ENCODE data around the gene PLAAT3.
A peak's percentile ranks its signal among the peaks of the same experiment; 100 is the strongest.
"Not testable (repeated sequence)": the region's sequence is repeated elsewhere in the genome, so short reads cannot be mapped to it uniquely, and the experiment has no call there.

Gene PLAAT3

DNA sequence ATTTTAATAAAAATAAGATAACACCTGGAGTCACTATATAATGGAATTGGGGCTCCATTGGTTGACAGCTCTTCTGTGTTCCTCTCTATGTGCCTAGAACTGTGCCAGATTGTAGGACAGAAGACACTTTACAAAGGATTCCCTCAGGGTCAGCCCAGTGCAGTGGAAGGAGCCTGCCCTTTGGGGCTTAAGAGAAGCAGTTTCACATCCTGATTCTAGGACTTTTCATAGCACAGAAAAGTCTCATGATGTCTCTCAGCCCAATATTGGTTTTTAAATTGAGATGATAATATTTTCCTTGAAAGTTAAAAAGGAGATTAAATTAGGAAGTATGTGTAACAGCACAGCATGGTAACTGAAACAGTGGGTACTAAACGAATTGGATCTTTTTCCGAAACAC lies 70.5 kb downstream of the PLAAT3 start:
- POLR2A ChIA-PET: no interaction called here
- Histone ChIP-seq H3K4me3 (ENCODE audit: low read depth, low read length) (no peak overlapping the region), H3K36me3 (ENCODE audit: control insufficient read depth in 2 of 2, insufficient read depth in 1 of 2, low read length in 2 of 2) (no peaks in the 10 kb centered on the region), H3K9me3 (ENCODE audit: control insufficient read depth, insufficient read depth, low read depth, low read length) (no peaks in the 10 kb centered on the region), H3K4me1 (ENCODE audit: control insufficient read depth, insufficient read depth, low read length) (no peaks in the 10 kb centered on the region), H3K27ac (ENCODE audit: extremely low read depth, low read depth, low read length) (no peak overlapping the region)
- TF ChIP-seq ZNF202 (tag by site-specific recombination; IDR thresholded peaks at IDR 0.05; ENCODE audit: borderline replicate concordance): no peak
- no peak for TF ChIP-seq ZNF701 (tag by site-specific recombination; IDR thresholded peaks at IDR 0.05)
- TF ChIP-seq ZNF24 (tag by site-specific recombination; IDR thresholded peaks at IDR 0.05): no peak
- no peak for TF ChIP-seq ZIC2 (tag by site-specific recombination; IDR thresholded peaks at IDR 0.05)
- TF ChIP-seq SP7 (tag by site-specific recombination; IDR thresholded peaks at IDR 0.05): no peak
- TF ChIP-seq ZNF221 (tag by site-specific recombination; IDR thresholded peaks at IDR 0.05; ENCODE audit: borderline replicate concordance): no peak
- TF ChIP-seq ZXDB (tag by site-specific recombination; IDR thresholded peaks at IDR 0.05): no peak
- TF ChIP-seq ZNF785 (tag by site-specific recombination; IDR thresholded peaks at IDR 0.05): no peak
- TF ChIP-seq ZNF776 (tag by site-specific recombination; IDR thresholded peaks at IDR 0.05; ENCODE audit: borderline replicate concordance): no peak
- TF ChIP-seq ZNF623 (tag by site-specific recombination; IDR thresholded peaks at IDR 0.05): no peak
- CTCF ChIA-PET: no interaction called here

GRCh38 chr11:63542506-63542905 lies 71.7 kb downstream of the PLAAT3 start:
- H3K36me3 ChIP-seq (ENCODE audit: control insufficient read depth in 2 of 2, insufficient read depth in 1 of 2, low read length in 2 of 2); H3K27ac ChIP-seq (ENCODE audit: extremely low read depth, low read depth, low read length); POLR2A ChIA-PET; H3K9me3 ChIP-seq (ENCODE audit: control insufficient read depth, insufficient read depth, low read depth, low read length); H3K4me3 ChIP-seq (ENCODE audit: low read depth, low read length); CTCF ChIA-PET; H3K4me1 ChIP-seq (ENCODE audit: control insufficient read depth, insufficient read depth, low read length): not testable (repeated sequence)

DNA sequence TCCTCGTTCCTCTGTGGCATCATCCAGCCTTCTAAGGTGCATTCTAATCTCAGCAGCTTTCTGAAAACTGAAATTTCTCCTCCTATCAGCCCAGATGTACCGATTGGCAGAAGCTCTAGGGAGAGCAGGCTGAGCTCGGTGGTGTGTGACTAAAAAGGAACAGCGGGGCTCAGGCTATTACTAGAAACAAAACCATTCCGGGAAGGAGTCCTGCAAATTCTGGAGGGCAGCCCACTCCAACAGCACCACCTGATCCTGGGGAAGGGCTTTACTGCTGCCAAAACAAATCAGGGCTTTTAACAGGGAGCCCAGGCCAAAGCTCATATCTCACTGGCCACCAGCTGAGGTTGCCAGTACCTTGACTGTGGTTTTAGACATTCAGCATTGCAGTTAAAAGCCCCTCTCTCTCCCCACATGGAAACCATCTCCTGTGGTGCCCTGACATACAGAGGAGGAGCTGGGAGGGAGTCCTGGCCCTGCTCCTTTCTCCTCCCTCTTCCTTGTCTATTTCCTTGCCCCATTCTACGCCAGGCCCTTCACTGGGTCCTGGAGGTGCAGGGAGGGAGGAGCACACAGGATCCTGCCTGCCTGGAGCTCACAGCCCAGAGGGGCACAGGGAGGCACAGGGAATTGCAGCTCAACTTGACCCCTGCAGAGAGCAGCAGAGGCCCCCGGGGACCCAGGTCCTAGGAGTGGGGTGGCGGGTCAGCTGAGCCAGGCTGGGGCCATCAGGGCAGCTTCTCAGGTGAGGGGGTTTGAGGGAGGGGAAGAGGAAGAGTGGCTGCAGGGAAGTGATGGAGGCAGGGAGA lies 76.7 kb downstream of the PLAAT3 start:
- Histone ChIP-seq H3K27ac (ENCODE audit: extremely low read depth, low read depth, low read length) (no peak overlapping the region), H3K4me3 (ENCODE audit: low read depth, low read length) (no peak overlapping the region)
- CTCF ChIA-PET: interaction anchor here (1.3 kb wide), 1 partner anchor 58 kb away, joined by 3 read pairs; no protein-coding TSS in a partner anchor

DNA sequence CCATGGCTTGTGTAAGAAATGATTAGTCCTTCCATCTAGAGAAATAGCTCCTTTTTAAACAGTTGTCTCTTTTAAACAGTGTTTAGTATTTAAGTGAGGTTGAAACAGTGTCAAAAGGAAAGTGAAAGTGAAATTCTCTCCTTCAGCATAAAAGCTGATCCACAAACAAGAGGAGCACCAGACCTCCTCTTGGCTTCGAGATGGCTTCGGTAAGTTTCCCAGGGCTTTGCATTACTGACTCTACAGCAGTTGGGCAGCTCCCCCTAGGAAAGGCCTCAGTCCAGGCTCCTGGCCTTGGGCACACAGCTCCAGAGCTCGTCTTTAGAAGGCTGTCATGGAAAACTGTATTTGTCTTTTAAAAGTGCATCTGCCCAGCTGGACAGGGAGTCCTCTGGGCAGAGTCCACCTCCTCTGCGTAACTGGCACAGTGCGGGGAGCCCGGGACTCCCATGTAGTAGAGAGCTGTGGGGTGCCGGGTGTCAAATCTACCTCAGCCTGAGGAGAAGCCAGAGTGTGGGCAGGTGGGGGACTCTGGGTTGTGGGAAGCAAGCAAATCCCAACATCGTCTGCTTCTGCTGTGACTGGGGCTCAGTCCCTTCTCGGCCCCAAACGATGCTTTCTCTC lies 77.5 kb downstream of the PLAAT3 start, which contains the start of gene PLAAT4:
Gene PLAAT4 (plus strand): TSS at position 140 of the 624 bp plus-strand sequence. CDS start 61 bp downstream, at position 201.
- POLR2A ChIA-PET: no interaction called here
- Histone ChIP-seq H3K4me3 (ENCODE audit: low read depth, low read length) (no peak within 1 kb of the TSS), H3K27ac (ENCODE audit: extremely low read depth, low read depth, low read length) (no peak within 1 kb of the TSS)
- no peak for TF ChIP-seq TRIM28 (IDR thresholded peaks at IDR 0.05; ENCODE audit: borderline replicate concordance, low read length)
- no peak for TF ChIP-seq GFI1B (tag by site-specific recombination; IDR thresholded peaks at IDR 0.05)
- TF ChIP-seq ZNF654 (tag by site-specific recombination; IDR thresholded peaks at IDR 0.05; ENCODE audit: low read depth): no peak
- no peak for TF ChIP-seq ZNF221 (tag by site-specific recombination; IDR thresholded peaks at IDR 0.05; ENCODE audit: borderline replicate concordance)
- TF ChIP-seq ZSCAN23 (tag by site-specific recombination; IDR thresholded peaks at IDR 0.05): no peak
- no peak for TF ChIP-seq ZNF324 (tag by site-specific recombination; IDR thresholded peaks at IDR 0.05)
- TF ChIP-seq, protein P1, sequence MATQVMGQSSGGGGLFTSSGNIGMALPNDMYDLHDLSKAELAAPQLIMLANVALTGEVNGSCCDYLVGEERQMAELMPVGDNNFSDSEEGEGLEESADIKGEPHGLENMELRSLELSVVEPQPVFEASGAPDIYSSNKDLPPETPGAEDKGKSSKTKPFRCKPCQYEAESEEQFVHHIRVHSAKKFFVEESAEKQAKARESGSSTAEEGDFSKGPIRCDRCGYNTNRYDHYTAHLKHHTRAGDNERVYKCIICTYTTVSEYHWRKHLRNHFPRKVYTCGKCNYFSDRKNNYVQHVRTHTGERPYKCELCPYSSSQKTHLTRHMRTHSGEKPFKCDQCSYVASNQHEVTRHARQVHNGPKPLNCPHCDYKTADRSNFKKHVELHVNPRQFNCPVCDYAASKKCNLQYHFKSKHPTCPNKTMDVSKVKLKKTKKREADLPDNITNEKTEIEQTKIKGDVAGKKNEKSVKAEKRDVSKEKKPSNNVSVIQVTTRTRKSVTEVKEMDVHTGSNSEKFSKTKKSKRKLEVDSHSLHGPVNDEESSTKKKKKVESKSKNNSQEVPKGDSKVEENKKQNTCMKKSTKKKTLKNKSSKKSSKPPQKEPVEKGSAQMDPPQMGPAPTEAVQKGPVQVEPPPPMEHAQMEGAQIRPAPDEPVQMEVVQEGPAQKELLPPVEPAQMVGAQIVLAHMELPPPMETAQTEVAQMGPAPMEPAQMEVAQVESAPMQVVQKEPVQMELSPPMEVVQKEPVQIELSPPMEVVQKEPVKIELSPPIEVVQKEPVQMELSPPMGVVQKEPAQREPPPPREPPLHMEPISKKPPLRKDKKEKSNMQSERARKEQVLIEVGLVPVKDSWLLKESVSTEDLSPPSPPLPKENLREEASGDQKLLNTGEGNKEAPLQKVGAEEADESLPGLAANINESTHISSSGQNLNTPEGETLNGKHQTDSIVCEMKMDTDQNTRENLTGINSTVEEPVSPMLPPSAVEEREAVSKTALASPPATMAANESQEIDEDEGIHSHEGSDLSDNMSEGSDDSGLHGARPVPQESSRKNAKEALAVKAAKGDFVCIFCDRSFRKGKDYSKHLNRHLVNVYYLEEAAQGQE (tag by site-specific recombination; IDR thresholded peaks at IDR 0.05): no peak
- TF ChIP-seq ZBTB17 (tag by site-specific recombination; IDR thresholded peaks at IDR 0.05): no peak
- TF ChIP-seq, protein P2, sequence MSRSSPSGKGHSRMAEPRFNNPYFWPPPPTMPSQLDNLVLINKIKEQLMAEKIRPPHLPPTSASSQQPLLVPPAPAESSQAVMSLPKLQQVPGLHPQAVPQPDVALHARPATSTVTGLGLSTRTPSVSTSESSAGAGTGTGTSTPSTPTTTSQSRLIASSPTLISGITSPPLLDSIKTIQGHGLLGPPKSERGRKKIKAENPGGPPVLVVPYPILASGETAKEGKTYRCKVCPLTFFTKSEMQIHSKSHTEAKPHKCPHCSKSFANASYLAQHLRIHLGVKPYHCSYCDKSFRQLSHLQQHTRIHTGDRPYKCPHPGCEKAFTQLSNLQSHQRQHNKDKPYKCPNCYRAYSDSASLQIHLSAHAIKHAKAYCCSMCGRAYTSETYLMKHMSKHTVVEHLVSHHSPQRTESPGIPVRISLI (tag by site-specific recombination; IDR thresholded peaks at IDR 0.05): no peak
- TF ChIP-seq ZFP69B (tag by site-specific recombination; IDR thresholded peaks at IDR 0.05): no peak
- TF ChIP-seq, protein P3, sequence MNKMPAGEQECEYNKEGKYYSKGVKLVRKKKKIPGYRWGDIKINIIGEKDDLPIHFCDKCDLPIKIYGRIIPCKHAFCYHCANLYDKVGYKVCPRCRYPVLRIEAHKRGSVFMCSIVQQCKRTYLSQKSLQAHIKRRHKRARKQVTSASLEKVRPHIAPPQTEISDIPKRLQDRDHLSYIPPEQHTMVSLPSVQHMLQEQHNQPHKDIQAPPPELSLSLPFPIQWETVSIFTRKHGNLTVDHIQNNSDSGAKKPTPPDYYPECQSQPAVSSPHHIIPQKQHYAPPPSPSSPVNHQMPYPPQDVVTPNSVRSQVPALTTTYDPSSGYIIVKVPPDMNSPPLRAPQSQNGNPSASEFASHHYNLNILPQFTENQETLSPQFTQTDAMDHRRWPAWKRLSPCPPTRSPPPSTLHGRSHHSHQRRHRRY (tag by site-specific recombination; IDR thresholded peaks at IDR 0.05): no peak
- TF ChIP-seq ZNF37A (tag by site-specific recombination; IDR thresholded peaks at IDR 0.05): no peak
- TF ChIP-seq ZNF302 (tag by site-specific recombination; IDR thresholded peaks at IDR 0.05; ENCODE audit: low read depth): no peak

More for the DNA sequence above, 76.7 kb downstream of the PLAAT3 start:
- POLR2A ChIA-PET: no interaction called here
- Histone ChIP-seq H3K9me3 (ENCODE audit: control insufficient read depth, insufficient read depth, low read depth, low read length) (no peaks in the 10 kb centered on the region), H3K36me3 (ENCODE audit: control insufficient read depth in 2 of 2, insufficient read depth in 1 of 2, low read length in 2 of 2) (no peaks in the 10 kb centered on the region), H3K4me1 (ENCODE audit: control insufficient read depth, insufficient read depth, low read length) (no peaks in the 10 kb centered on the region)
- TF ChIP-seq ZIC2 (tag by site-specific recombination; IDR thresholded peaks at IDR 0.05): peak; percentile 57; the same call in 1 of the 2 replicates
- TF ChIP-seq ZNF558 (tag by site-specific recombination; IDR thresholded peaks at IDR 0.05): no peak

More for the DNA sequence above, 77.5 kb downstream of the PLAAT3 start, which contains the start of gene PLAAT4:
- no peaks in the 10 kb centered on the region for H3K9me3 ChIP-seq (ENCODE audit: control insufficient read depth, insufficient read depth, low read depth, low read length)
- H3K4me1 ChIP-seq (ENCODE audit: control insufficient read depth, insufficient read depth, low read length): no peaks in the 10 kb centered on the region
- CTCF ChIA-PET: interaction anchor here (0.6 kb wide), 1 partner anchor 36 kb away, joined by 3 read pairs; no protein-coding TSS in a partner anchor
- no peaks in the 10 kb centered on the region for H3K36me3 ChIP-seq (ENCODE audit: control insufficient read depth in 2 of 2, insufficient read depth in 1 of 2, low read length in 2 of 2)
